K562 (cell line): ENCODE data around the gene LACTB. TPM values are rescaled to one million over a fixed set of nuclear protein-coding genes. Genes with fewer than 3 reads are reported as not detected.

Experiments
- ESRRA ChIP-seq: fragments of 450-650 bp; IDR thresholded peaks from 2 replicates; pipeline ENCODE4 v1.6.1; 2014; ENCODE audit warnings: low read depth, mild to moderate bottlenecking, moderate library complexity, borderline replicate concordance
- HDAC2 ChIP-seq: fragments of 450-650 bp; IDR thresholded peaks from 2 replicates; pipeline ENCODE4 v1.6.1; 2016; ENCODE audit warnings: mild to moderate bottlenecking
- MCM5 ChIP-seq: fragments of 450-650 bp; IDR thresholded peaks from 2 replicates; pipeline ENCODE4 v1.6.1; 2016; ENCODE audit warnings: low read depth
- MCM7 ChIP-seq, 2 experiments: fragments of 450-650 bp; IDR thresholded peaks; 2 replicates each; pipeline ENCODE4 v1.6.1; 2016 to 2018
- NFRKB ChIP-seq: fragments of 450-650 bp; IDR thresholded peaks from 2 replicates; pipeline ENCODE4 v1.6.1; 2016; ENCODE audit warnings: low read depth
- PHF21A ChIP-seq: fragments of 450-650 bp; IDR thresholded peaks from 2 replicates; pipeline ENCODE4 v1.6.1; 2017; ENCODE audit warnings: low read depth, borderline replicate concordance
- POLR2B ChIP-seq: fragments of 450-650 bp; IDR thresholded peaks from 2 replicates; pipeline ENCODE4 v1.6.1; 2018; ENCODE audit warnings: low read depth; ENCODE audit not compliant: partially characterized antibody
- SMARCA4 ChIP-seq: fragments of 450-650 bp; IDR thresholded peaks from 2 replicates; pipeline ENCODE4 v1.6.1; 2016
- SPI1 ChIP-seq: IDR thresholded peaks from 2 replicates; pipeline ENCODE4 v1.6.1; 2011; ENCODE audit warnings: low read depth, low read length, control low read depth, borderline replicate concordance
- SRSF1 ChIP-seq: fragments of 200-400 bp; formaldehyde crosslinking; IDR thresholded peaks from 2 replicates; pipeline ENCODE4 v1.6.1; 2017; ENCODE audit warnings: mild to moderate bottlenecking, low read depth, low read length, moderate library complexity
- SRSF9 ChIP-seq: fragments of 200-400 bp; formaldehyde crosslinking; IDR thresholded peaks from 2 replicates; pipeline ENCODE4 v1.6.1; 2017; ENCODE audit warnings: low read depth, low read length, borderline replicate concordance
- THRAP3 ChIP-seq: fragments of 450-650 bp; IDR thresholded peaks from 2 replicates; pipeline ENCODE4 v1.6.1; 2016; ENCODE audit warnings: mild to moderate bottlenecking, inconsistent platforms, borderline replicate concordance
- TRIM28 ChIP-seq: fragments of 450-650 bp; IDR thresholded peaks from 2 replicates; pipeline ENCODE4 v1.6.1; 2017
- ZBTB5 ChIP-seq: fragments of 450-650 bp; IDR thresholded peaks from 2 replicates; pipeline ENCODE4 v1.6.1; 2017; ENCODE audit warnings: antibody characterized with exemption
- ZNF316 ChIP-seq: fragments of 450-650 bp; IDR thresholded peaks from 2 replicates; pipeline ENCODE4 v1.6.1; 2016
- polyA plus RNA-seq, 8 experiments: library from polyadenylated mRNA; depleted of rRNA in 4 of 8; stranded (reverse) in 5 of 8; unstranded in 3 of 8; fragments of >200 nt; fragmentation: Nextera tagmentation in 2 of 8; fragmentation: Illumina TruSeq in 1 of 8; extraction: Ambion mirVana in 2 of 8; extraction: Trizol in 1 of 8; gene quantifications; 2 replicates each; pipeline versions ENCODE4 v1.2.1 to v1.2.3, GENCODE V29; 2011 to 2014; ENCODE audit warnings: inconsistent platforms in 1 of 8, missing spikeins in 1 of 8
- total RNA-seq, 7 experiments: library from RNA; depleted of rRNA in 6 of 7; stranded (reverse); fragments of >200 nt in 6 of 7; fragmentation: Illumina TruSeq in 2 of 7; extraction: Trizol in 2 of 7; gene quantifications; 2 replicates each; pipeline versions ENCODE4 v1.2.1 to v1.2.3, GENCODE V29; 2011 to 2021; ENCODE audit warnings: low replicate concordance in 1 of 7

Gene LACTB
- total and polyA plus RNA-seq, 9 of the 15 experiments (the other 6 are each of a cell fraction or from before 2014, with no cell fraction given) = 3.1 to 15.5 (median 9.8) TPM

GRCh38 chr15:63189941-63190768 is 68.5 kb downstream of the LACTB start (continued):
- TF ChIP-seq ESRRA (0 out of 2 replicates have a peak, but pooled peaks have one; percentile 25), MCM7 (IDR thresholded peaks at IDR 0.05) (0 out of 4 replicates have a peak, but pooled peaks of 1 of the 2 experiments have one; percentile 50), HDAC2 (0 out of 2 replicates have a peak, but pooled peaks have one; percentile 40), SPI1 (peak; percentile 13; the same call in 1 of the 2 replicates), ZBTB5 (0 out of 2 replicates have a peak, but pooled peaks have one; percentile 42), SRSF1 (no peak), ZNF316 (no peak), THRAP3 (0 out of 2 replicates have a peak, but pooled peaks have one; percentile 19), PHF21A (no peak), SRSF9 (no peak), POLR2B (no peak), SMARCA4 (peak; percentile 60), TRIM28 (no peak), NFRKB (peak; percentile 52; the same call in 1 of the 2 replicates), MCM5 (no peak)
- TF ChIP-seq, all 486 proteins: peak for 54
